ENCODE data around the gene MTIF2.
"Not testable (repeated sequence)": the region's sequence is repeated elsewhere in the genome, so short reads cannot be mapped to it uniquely, and the experiment has no call there.

MTIF2 gene

GRCh38 chr2:55223958-55224760 is 44.9 kb downstream of the MTIF2 start:
- DNase-seq (ENCODE audit: low read depth), result no peak
- no peak overlapping the region for H3K4me3 ChIP-seq (ENCODE audit: control insufficient read depth, low read depth, low read length)
- TF ChIP-seq, protein P1, sequence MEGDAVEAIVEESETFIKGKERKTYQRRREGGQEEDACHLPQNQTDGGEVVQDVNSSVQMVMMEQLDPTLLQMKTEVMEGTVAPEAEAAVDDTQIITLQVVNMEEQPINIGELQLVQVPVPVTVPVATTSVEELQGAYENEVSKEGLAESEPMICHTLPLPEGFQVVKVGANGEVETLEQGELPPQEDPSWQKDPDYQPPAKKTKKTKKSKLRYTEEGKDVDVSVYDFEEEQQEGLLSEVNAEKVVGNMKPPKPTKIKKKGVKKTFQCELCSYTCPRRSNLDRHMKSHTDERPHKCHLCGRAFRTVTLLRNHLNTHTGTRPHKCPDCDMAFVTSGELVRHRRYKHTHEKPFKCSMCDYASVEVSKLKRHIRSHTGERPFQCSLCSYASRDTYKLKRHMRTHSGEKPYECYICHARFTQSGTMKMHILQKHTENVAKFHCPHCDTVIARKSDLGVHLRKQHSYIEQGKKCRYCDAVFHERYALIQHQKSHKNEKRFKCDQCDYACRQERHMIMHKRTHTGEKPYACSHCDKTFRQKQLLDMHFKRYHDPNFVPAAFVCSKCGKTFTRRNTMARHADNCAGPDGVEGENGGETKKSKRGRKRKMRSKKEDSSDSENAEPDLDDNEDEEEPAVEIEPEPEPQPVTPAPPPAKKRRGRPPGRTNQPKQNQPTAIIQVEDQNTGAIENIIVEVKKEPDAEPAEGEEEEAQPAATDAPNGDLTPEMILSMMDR (IDR thresholded peaks at IDR 0.05; ENCODE audit: control insufficient read depth, insufficient read depth, low read depth, low read length, missing control alignments), result no peak

GRCh38 chr2:55213822-55214221 is 55.2 kb downstream of the MTIF2 start:
- TF ChIP-seq, protein P1 (IDR thresholded peaks at IDR 0.05; ENCODE audit: control insufficient read depth, insufficient read depth, low read depth, low read length, missing control alignments), result no peak
- no peak overlapping the region for H3K4me3 ChIP-seq (ENCODE audit: control insufficient read depth, low read depth, low read length)
- DNase-seq (ENCODE audit: low read depth), result no peak

DNA sequence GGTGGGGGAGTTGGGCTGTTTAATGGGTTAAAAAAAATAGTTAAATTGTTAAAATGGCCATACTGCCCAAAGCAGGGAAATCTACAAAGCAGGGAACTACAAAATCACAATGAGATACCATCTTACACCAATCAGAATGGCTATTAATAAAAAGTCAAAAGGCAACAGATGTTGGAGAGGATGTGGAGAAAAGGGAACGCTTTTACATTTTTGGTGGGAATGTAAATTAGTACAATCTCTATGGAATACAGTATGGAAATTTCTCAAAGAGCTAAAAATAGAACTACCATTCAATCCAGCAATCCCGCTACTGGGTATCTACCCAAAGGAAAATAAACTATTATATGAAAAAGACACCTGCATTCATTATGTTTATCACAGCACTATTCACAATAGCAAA is 64.1 kb downstream of the MTIF2 start:
- no peak for DNase-seq (ENCODE audit: low read depth)
- no peak overlapping the region for H3K4me3 ChIP-seq (ENCODE audit: control insufficient read depth, low read depth, low read length)
- TF ChIP-seq, protein P1 (IDR thresholded peaks at IDR 0.05; ENCODE audit: control insufficient read depth, insufficient read depth, low read depth, low read length, missing control alignments), result no peak

DNA sequence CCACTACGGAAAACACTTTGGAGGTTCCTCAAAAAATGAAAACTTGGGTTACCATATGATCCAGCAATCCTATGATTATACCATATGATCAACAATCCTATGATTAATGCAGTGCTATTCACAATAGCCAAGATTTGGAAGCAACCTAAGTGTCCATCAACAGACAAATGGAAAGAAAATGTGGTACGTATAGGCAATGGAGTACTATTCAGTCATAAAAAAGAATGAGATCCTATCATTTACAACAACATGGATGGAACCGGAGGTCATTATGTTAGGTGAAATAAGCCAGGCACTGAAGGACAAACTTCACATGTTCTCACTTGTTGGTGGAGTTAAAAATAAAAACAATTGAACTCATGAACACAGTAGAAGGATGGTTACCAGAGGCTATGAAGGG is 64.5 kb downstream of the MTIF2 start:
- DNase-seq (ENCODE audit: low read depth), result no peak
- TF ChIP-seq, protein P1 (IDR thresholded peaks at IDR 0.05; ENCODE audit: control insufficient read depth, insufficient read depth, low read depth, low read length, missing control alignments), result no peak
- no peak overlapping the region for H3K4me3 ChIP-seq (ENCODE audit: control insufficient read depth, low read depth, low read length)

GRCh38 chr2:55200416-55200815 is 68.6 kb downstream of the MTIF2 start:
- TF ChIP-seq, protein P1 (IDR thresholded peaks at IDR 0.05; ENCODE audit: control insufficient read depth, insufficient read depth, low read depth, low read length, missing control alignments), result no peak
- DNase-seq (ENCODE audit: low read depth), result no peak
- no peak overlapping the region for H3K4me3 ChIP-seq (ENCODE audit: control insufficient read depth, low read depth, low read length)

- TF ChIP-seq, protein P1 (IDR thresholded peaks at IDR 0.05; ENCODE audit: control insufficient read depth, insufficient read depth, low read depth, low read length, missing control alignments), result no peak
- DNase-seq (ENCODE audit: low read depth), result no peak
Measured at GRCh38 chr2:55196526-55196925, 72.5 kb downstream of the MTIF2 start.

DNA sequence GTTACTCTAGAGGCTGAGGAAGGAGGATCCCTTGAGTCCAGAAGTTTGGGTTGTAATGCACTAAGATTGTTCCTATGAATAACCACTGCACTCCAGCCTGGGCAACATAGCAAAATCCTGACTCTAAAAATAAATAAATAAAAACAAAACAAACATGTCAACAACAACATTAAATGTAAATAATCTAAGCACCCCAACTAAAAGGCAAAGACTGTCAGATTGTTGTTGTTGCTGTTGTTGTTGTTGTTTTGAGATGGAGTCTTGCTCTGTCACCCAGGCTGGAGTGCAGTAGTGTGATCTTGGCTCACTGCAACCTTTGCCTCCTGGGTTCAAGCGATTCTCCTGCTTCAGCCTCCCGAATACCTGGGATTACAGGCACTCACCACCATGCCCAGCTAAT is 77.1 kb downstream of the MTIF2 start:
- H3K4me3 ChIP-seq (ENCODE audit: control insufficient read depth, low read depth, low read length); DNase-seq (ENCODE audit: low read depth): not testable (repeated sequence)

More at GRCh38 chr2:55196526-55196925, 72.5 kb downstream of the MTIF2 start:
- H3K4me3 ChIP-seq (ENCODE audit: control insufficient read depth, low read depth, low read length), result no peak overlapping the region

DNA sequence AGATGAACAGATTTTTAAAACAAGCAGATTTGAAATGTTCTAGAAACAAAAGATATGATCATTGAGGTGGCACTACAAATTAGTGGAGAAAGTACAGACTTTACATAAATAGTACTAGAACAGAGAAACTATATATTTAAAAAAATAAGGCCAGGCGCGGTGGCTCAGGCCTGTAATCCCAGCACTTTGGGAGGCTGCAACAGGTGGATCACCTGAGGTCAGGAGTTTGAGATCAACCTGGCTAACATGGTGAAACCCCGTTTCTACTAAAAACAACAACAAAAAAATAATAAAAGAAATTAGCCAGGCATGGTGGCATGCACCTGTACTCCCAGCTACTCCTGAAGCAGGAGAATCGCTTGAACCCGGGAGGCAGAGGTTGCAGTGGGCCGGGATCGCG is 82.2 kb downstream of the MTIF2 start:
- not testable (repeated sequence) for H3K4me3 ChIP-seq (ENCODE audit: control insufficient read depth, low read depth, low read length); DNase-seq (ENCODE audit: low read depth)
